H1 (cell line): ENCODE results near the gene SGCD. TPM values are rescaled to one million over a fixed set of nuclear protein-coding genes. Genes with fewer than 3 reads are reported as not detected.

Source experiments
- CTCF ChIA-PET: fragments of 300-600 bp; sonication (Branson Sonifier 250); formaldehyde crosslinking; loops from one replicate; lab custom pipeline; 2021; ENCODE audit not compliant: partially characterized antibody; lab: Charles Lee
- POLR2A ChIA-PET: fragments of 300-600 bp; sonication (Branson Sonifier 250); formaldehyde crosslinking; loops from one replicate; lab custom pipeline; 2021; ENCODE audit warnings: inconsistent platforms; ENCODE audit not compliant: partially characterized antibody; lab: Charles Lee
- DNase-seq, 2 experiments: peaks; one replicate each; pipeline versions ENCODE4 v3.0.0 to v3.0.0-alpha.2; 2010 to 2022; ENCODE audit warnings: low spot score in 2 of 2, low read depth in 1 of 2, mixed read lengths in 1 of 2
- FAIRE-seq: peaks from 2 replicates; lab custom pipeline; 2011; peaks lifted over from hg19 to GRCh38; lab: Jason Lieb, UNC
- H2AFZ ChIP-seq: 2 replicates; pipeline ENCODE4 v1.8.1; 2012; ENCODE audit warnings: low read length, inconsistent platforms
- H2AK5ac ChIP-seq: 2 replicates; pipeline ENCODE4 v1.6.1; 2013; ENCODE audit warnings: low read depth, low read length
- H2BK120ac ChIP-seq: replicated peaks from 2 replicates; pipeline ENCODE3; 2013; ENCODE audit warnings: low read depth, low read length, inconsistent platforms
- H2BK12ac ChIP-seq: 2 replicates; pipeline ENCODE4 v1.6.1; 2013; ENCODE audit warnings: low read depth, low read length
- H2BK15ac ChIP-seq: 2 replicates; pipeline ENCODE4 v1.6.1; 2013; ENCODE audit warnings: low read length
- H2BK20ac ChIP-seq: 2 replicates; pipeline ENCODE4 v1.6.1; 2013; ENCODE audit warnings: low read length
- H2BK5ac ChIP-seq: 2 replicates; pipeline ENCODE4 v1.6.1; 2013; ENCODE audit warnings: low read depth, low read length
- H3K14ac ChIP-seq: 2 replicates; pipeline ENCODE4 v1.6.1; 2013; ENCODE audit warnings: inconsistent platforms; ENCODE audit not compliant: insufficient read length
- H3K18ac ChIP-seq: 2 replicates; pipeline ENCODE4 v1.6.1; 2013; ENCODE audit warnings: low read length; ENCODE audit errors: extremely low read depth
- H3K23ac ChIP-seq: 2 replicates; pipeline ENCODE4 v1.6.1; 2013; ENCODE audit warnings: inconsistent platforms; ENCODE audit not compliant: insufficient read length
- H3K23me2 ChIP-seq: 2 replicates; pipeline ENCODE4 v1.6.1; 2013; ENCODE audit warnings: low read depth, low read length
- H3K27ac ChIP-seq: 2 replicates; pipeline ENCODE4 v1.6.1; 2011; ENCODE audit warnings: low read depth, low read length, inconsistent platforms
- H3K27me3 ChIP-seq, 4 experiments: replicated peaks in 1 of 4; 1 replicate in 1 of 4; 2 replicates in 3 of 4; pipeline versions ENCODE4 v1.6.1 to v1.8.1; 2011 to 2013; ENCODE audit warnings: low read length in 3 of 4, mild to moderate bottlenecking in 3 of 4, inconsistent platforms in 2 of 4, mixed read lengths in 2 of 4, moderate library complexity in 1 of 4; ENCODE audit not compliant: control insufficient read depth in 3 of 4, insufficient read depth in 3 of 4; ENCODE audit errors: extremely low read depth in 1 of 4
- H3K36me3 ChIP-seq, 4 experiments: 2 replicates each; pipeline versions ENCODE4 v1.6.1 to v1.8.1; 2011 to 2013; ENCODE audit warnings: mild to moderate bottlenecking in 4 of 4, low read length in 3 of 4, moderate library complexity in 2 of 4, control low read depth in 1 of 4, inconsistent platforms in 1 of 4; ENCODE audit not compliant: insufficient read depth in 4 of 4, control insufficient read depth in 2 of 4
- H3K4ac ChIP-seq: replicated peaks from 2 replicates; pipeline ENCODE3; 2013; ENCODE audit warnings: low read length, low read depth, mixed read lengths, inconsistent platforms; ENCODE audit not compliant: insufficient read length
- H3K4me1 ChIP-seq, 4 experiments: replicated peaks in 1 of 4; 1 replicate in 1 of 4; 2 replicates in 3 of 4; pipeline versions ENCODE4 v1.6.1 to v1.8.1; 2011 to 2013; ENCODE audit warnings: low read length in 3 of 4, inconsistent platforms in 2 of 4, mixed read lengths in 1 of 4; ENCODE audit not compliant: insufficient read depth in 4 of 4, control insufficient read depth in 3 of 4
- H3K4me2 ChIP-seq, 2 experiments: 2 replicates each; pipeline versions ENCODE4 v1.6.1 to v1.8.1; 2011 to 2013; ENCODE audit warnings: low read depth in 2 of 2, low read length in 2 of 2, control low read depth in 1 of 2, inconsistent platforms in 1 of 2, mild to moderate bottlenecking in 1 of 2; ENCODE audit not compliant: insufficient read depth in 1 of 2
- H3K4me3 ChIP-seq, 4 experiments: fragments of 200-600, 300-600 bp in 1 of 4; sonication (generic), shearing (Covaris generic), sonication (Bioruptor Twin) in 1 of 4; 2 replicates each; pipeline versions ENCODE4 v1.5.1 to v1.8.1; 2011 to 2016; ENCODE audit warnings: low read length in 4 of 4, low read depth in 3 of 4, control low read depth in 2 of 4, inconsistent platforms in 2 of 4, mild to moderate bottlenecking in 2 of 4, mixed read lengths in 1 of 4, moderate library complexity in 1 of 4; ENCODE audit not compliant: insufficient read depth in 2 of 4; ENCODE audit errors: extremely low read depth in 1 of 4
- H3K56ac ChIP-seq: replicated peaks from 2 replicates; pipeline ENCODE3; 2013; ENCODE audit warnings: low read depth, mild to moderate bottlenecking, mixed read lengths, low read length, inconsistent platforms; ENCODE audit not compliant: insufficient read length
- H3K79me1 ChIP-seq: 2 replicates; pipeline ENCODE4 v1.6.1; 2013; ENCODE audit warnings: low read depth, low read length, control low read depth
- H3K79me2 ChIP-seq, 2 experiments: 2 replicates each; pipeline versions ENCODE4 v1.6.1 to v1.8.1; 2012 to 2013; ENCODE audit warnings: low read length in 2 of 2, mild to moderate bottlenecking in 2 of 2, inconsistent platforms in 1 of 2; ENCODE audit not compliant: insufficient read depth in 2 of 2, control insufficient read depth in 1 of 2
- H3K9ac ChIP-seq, 4 experiments: replicated peaks in 1 of 4; 1 replicate in 1 of 4; 2 replicates in 3 of 4; pipeline versions ENCODE4 v1.6.1 to v1.8.1; 2011 to 2013; ENCODE audit warnings: low read depth in 3 of 4, low read length in 3 of 4, control low read depth in 2 of 4, mild to moderate bottlenecking in 2 of 4, moderate library complexity in 2 of 4, inconsistent platforms in 1 of 4; ENCODE audit errors: extremely low read depth in 1 of 4
- H3K9me3 ChIP-seq, 2 experiments: 2 replicates each; pipeline versions ENCODE4 v1.6.1 to v1.8.1; 2012 to 2013; ENCODE audit warnings: mild to moderate bottlenecking in 2 of 2, moderate library complexity in 2 of 2, control low read depth in 1 of 2, inconsistent platforms in 1 of 2, low read depth in 1 of 2, low read length in 1 of 2, mixed read lengths in 1 of 2; ENCODE audit not compliant: insufficient read depth in 2 of 2
- H4K20me1 ChIP-seq, 2 experiments: replicated peaks in 1 of 2; 2 replicates each; pipeline versions ENCODE3 to v1.8.1; 2011 to 2013; ENCODE audit warnings: inconsistent platforms in 2 of 2, low read length in 2 of 2, mild to moderate bottlenecking in 1 of 2; ENCODE audit not compliant: insufficient read depth in 2 of 2, control insufficient read depth in 1 of 2
- H4K5ac ChIP-seq: 2 replicates; pipeline ENCODE4 v1.6.1; 2013; ENCODE audit warnings: low read length, low read depth, mixed read lengths, inconsistent platforms; ENCODE audit not compliant: insufficient read length
- H4K8ac ChIP-seq: 2 replicates; pipeline ENCODE4 v1.8.0; 2013; ENCODE audit warnings: mild to moderate bottlenecking, moderate library complexity, low read length, inconsistent platforms; ENCODE audit not compliant: insufficient read depth; ENCODE audit errors: extremely low read depth
- H4K91ac ChIP-seq: replicated peaks from 2 replicates; pipeline ENCODE3; 2013; ENCODE audit warnings: low read length, mixed read lengths, inconsistent platforms; ENCODE audit not compliant: insufficient read length
- CBX5 ChIP-seq: fragments of 300-800, 300-1000 bp; sonication (generic); IDR thresholded peaks from 2 replicates; pipeline ENCODE4 v1.7.1; 2016; ENCODE audit warnings: antibody characterized with exemption, low read length, low read depth
- E2F6 ChIP-seq: IDR thresholded peaks from 2 replicates; pipeline ENCODE4 v1.6.1; 2012; ENCODE audit warnings: inconsistent platforms
- EZH2 ChIP-seq: fragments of 200-600 bp; sonication (generic); IDR thresholded peaks from 2 replicates; pipeline ENCODE4 v1.7.1; 2012; ENCODE audit warnings: low read depth, mild to moderate bottlenecking, moderate library complexity, low read length, inconsistent platforms; ENCODE audit not compliant: severe bottlenecking
- KDM4A ChIP-seq: IDR thresholded peaks from one replicate; pipeline ENCODE4 v1.7.1; 2012; ENCODE audit warnings: low read depth, mild to moderate bottlenecking, moderate library complexity, low read length, inconsistent platforms; ENCODE audit not compliant: severe bottlenecking
- NANOG ChIP-seq: IDR thresholded peaks from 2 replicates; pipeline ENCODE4 v1.6.1; 2011; ENCODE audit warnings: low read length, low read depth, mild to moderate bottlenecking, inconsistent platforms; ENCODE audit not compliant: insufficient read depth, poor library complexity, severe bottlenecking
- PHF8 ChIP-seq: fragments of 200-600 bp; sonication (generic); conservative IDR thresholded peaks from 2 replicates; pipeline ENCODE4 v1.7.1; 2012; ENCODE audit warnings: low read depth, mild to moderate bottlenecking, inconsistent platforms, low read length, moderate library complexity
- RFX5 ChIP-seq: IDR thresholded peaks from 2 replicates; pipeline ENCODE4 v1.6.1; 2011; ENCODE audit warnings: low read depth, low read length, improper control_type of control experiment, borderline replicate concordance
- SP1 ChIP-seq: IDR thresholded peaks from 2 replicates; pipeline ENCODE4 v1.6.1; 2011; ENCODE audit warnings: low read depth, low read length
- WGBS, 2 experiments: shearing (Covaris generic) in 1 of 2; methylation state at CpG; one replicate each; pipeline versions ENCODE4 v1.1.6 to v1.1.7; 2013 to 2015; ENCODE audit warnings: low lambda C conversion rate in 2 of 2, mixed read lengths in 2 of 2, inconsistent platforms in 1 of 2, low coverage in 1 of 2, missing lambda C conversion rate in 1 of 2; ENCODE audit not compliant: insufficient replicate concordance in 2 of 2, insufficient coverage in 1 of 2, insufficient read length in 1 of 2; ENCODE audit errors: extremely low coverage in 1 of 2, missing lambda C conversion rate in 1 of 2; 5-methylcytosine and 5-hydroxymethylcytosine counted together
- polyA plus RNA-seq, 7 experiments: library from polyadenylated mRNA; depleted of rRNA in 3 of 7; stranded (reverse) in 5 of 7; unstranded in 2 of 7; fragments of >200 nt in 5 of 7; fragments of 200-250 nt in 2 of 7; gene quantifications; 1 replicate in 5 of 7; 2 replicates in 1 of 7; 4 replicates in 1 of 7; pipeline versions ENCODE4 v1.2.1 to v1.2.3, GENCODE V29; 2011 to 2013; ENCODE audit warnings: missing spikeins in 2 of 7, mixed read lengths in 2 of 7
- total RNA-seq: library from RNA; stranded (reverse); fragmentation: NEBNext Ultra II Directional; extraction: Animal tissue kit (Norgen Biotek cat#: 25700); gene quantifications from 2 replicates; pipeline ENCODE4 v1.2.1, GENCODE V29; 2021

Gene SGCD
- total and polyA plus RNA-seq, 2 of the 8 experiments (the other 6 are each of a cell fraction or from before 2014, with no cell fraction given) = 0.04 to 0.08 TPM

DNA sequence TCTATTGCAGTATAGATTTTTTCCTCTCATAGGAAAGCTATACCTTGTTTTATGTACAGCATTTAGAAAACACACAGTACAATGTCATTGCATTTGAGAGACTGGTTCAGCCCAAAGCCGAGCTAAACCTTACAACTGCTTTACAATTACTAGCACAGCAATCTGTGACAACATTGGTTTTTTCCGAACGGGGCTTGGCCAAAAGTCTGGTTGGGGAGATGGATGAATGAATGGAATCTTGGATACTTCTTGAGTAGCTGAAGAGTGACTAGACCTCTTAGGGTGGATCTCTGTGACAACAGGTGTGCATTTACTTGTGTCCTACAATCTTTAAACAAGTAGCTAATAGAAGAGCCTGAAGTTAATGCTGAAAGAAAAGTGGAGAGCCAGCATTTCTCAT lies 1.2 kb downstream of the SGCD start:
- H4K91ac ChIP-seq = no peak overlapping the region
- H2BK5ac ChIP-seq = no peak overlapping the region
- TF ChIP-seq NANOG (no peak), CBX5 (no peak), PHF8 (no peak), SP1 (no peak), EZH2 (no peak), E2F6 (no peak), KDM4A (no peak), RFX5 (no peak)
- FAIRE-seq = no peak
- H3K36me3 ChIP-seq = no peaks in the 10 kb centered on the region
- H3K79me2 ChIP-seq = no peaks in the 10 kb centered on the region
- H3K9ac ChIP-seq = no peak overlapping the region
- no peak overlapping the region for H3K27ac ChIP-seq
- DNase-seq = no peak
- no peak overlapping the region for H2AFZ ChIP-seq
- H2BK15ac ChIP-seq = no peak overlapping the region
- no peaks in the 10 kb centered on the region; the same call in 1 of the 2 replicates for H3K23me2 ChIP-seq
- no peak overlapping the region for H2AK5ac ChIP-seq
- no peak overlapping the region for H3K18ac ChIP-seq
- WGBS, 2 experiments = 93% methylated on average over 3 of the region's 3 CpGs; no CpG with 5 or more reads in 1 of the 2 experiments
- H3K4ac ChIP-seq = no peak overlapping the region
- POLR2A ChIA-PET = no interaction called here
- no peaks in the 10 kb centered on the region for H3K9me3 ChIP-seq
- no peaks in the 10 kb centered on the region for H3K27me3 ChIP-seq
- H4K5ac ChIP-seq = no peak overlapping the region
- no peak overlapping the region for H3K56ac ChIP-seq
- no peak overlapping the region for H4K8ac ChIP-seq
- no peak overlapping the region for H3K23ac ChIP-seq
- no peaks in the 10 kb centered on the region for H3K4me1 ChIP-seq
- no peaks in the 10 kb centered on the region for H3K79me1 ChIP-seq
- H2BK120ac ChIP-seq = no peak overlapping the region
- CTCF ChIA-PET = no interaction called here
- no peak overlapping the region for H3K14ac ChIP-seq
- H3K4me2 ChIP-seq = no peak overlapping the region
- H4K20me1 ChIP-seq = no peaks in the 10 kb centered on the region
- no peak overlapping the region for H2BK12ac ChIP-seq
- no peak overlapping the region for H2BK20ac ChIP-seq
- no peak overlapping the region for H3K4me3 ChIP-seq
